ENCODE data around the gene ZNF573.
"Not testable (repeated sequence)": the region's sequence is repeated elsewhere in the genome, so short reads cannot be mapped to it uniquely, and the experiment has no call there.

ZNF573 gene

GRCh38 chr19:37779127-37780005 lies at the start of gene ZNF573:
TSS of gene ZNF573 (minus strand) at chr19:37779586. CDS start at chr19:37773729, 5,857 bp downstream.
- peak; percentile 84 for DNase-seq (ENCODE audit: low read depth)
- peak within 1 kb of the TSS; percentile 63 for H3K4me3 ChIP-seq (ENCODE audit: low read depth, low read length)
- TF ChIP-seq, protein P1, sequence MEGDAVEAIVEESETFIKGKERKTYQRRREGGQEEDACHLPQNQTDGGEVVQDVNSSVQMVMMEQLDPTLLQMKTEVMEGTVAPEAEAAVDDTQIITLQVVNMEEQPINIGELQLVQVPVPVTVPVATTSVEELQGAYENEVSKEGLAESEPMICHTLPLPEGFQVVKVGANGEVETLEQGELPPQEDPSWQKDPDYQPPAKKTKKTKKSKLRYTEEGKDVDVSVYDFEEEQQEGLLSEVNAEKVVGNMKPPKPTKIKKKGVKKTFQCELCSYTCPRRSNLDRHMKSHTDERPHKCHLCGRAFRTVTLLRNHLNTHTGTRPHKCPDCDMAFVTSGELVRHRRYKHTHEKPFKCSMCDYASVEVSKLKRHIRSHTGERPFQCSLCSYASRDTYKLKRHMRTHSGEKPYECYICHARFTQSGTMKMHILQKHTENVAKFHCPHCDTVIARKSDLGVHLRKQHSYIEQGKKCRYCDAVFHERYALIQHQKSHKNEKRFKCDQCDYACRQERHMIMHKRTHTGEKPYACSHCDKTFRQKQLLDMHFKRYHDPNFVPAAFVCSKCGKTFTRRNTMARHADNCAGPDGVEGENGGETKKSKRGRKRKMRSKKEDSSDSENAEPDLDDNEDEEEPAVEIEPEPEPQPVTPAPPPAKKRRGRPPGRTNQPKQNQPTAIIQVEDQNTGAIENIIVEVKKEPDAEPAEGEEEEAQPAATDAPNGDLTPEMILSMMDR (IDR thresholded peaks at IDR 0.05; ENCODE audit: insufficient read depth, low read depth, low read length, missing control alignments) = no peak

DNA sequence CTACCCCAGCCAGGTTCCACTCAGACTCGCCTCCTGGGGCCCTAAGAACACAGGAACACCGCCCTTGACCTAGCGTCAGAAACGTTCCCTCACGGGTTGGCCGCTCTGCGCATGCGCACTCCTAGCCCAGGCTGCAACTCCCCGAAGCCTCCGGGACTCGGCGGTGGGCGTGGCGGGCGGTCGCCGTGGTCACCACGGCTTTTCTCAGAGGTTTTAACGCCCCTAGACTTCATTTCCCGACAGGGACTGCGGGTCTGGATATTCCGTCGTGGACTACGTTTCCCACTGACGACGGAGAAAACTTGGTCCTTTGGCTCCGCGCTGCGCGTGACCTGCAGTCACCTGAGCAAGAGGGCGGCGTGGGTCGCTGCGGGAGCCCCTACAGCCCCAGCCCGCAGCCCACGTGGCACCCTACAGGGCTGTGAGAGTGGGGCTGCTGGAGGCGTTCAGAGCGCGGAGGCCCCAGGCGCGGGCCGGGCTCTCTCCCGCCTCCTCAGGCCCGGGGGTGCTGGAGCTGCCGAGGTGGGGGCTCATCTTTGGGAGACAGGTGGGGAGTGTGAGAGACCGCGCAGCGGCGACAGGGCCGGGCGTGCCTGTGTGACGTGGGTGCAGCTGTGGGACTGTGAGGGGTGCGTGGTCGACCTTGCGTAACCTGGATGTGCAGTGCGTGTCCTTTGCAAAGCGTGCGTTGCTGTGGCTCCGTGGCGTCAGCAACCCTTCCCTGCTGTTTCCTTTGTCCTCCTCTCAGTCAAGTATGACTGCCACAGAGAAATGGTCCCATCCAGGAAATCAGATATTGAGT lies 38.0 kb upstream of the ZNF573 start:
- no peak overlapping the region for H3K4me3 ChIP-seq (ENCODE audit: low read depth, low read length)
- TF ChIP-seq, protein P1 (IDR thresholded peaks at IDR 0.05; ENCODE audit: insufficient read depth, low read depth, low read length, missing control alignments) = no peak
- no peak for DNase-seq (ENCODE audit: low read depth)

GRCh38 chr19:37815611-37816010 lies 36.2 kb upstream of the ZNF573 start:
- not testable (repeated sequence) for DNase-seq (ENCODE audit: low read depth)

DNA sequence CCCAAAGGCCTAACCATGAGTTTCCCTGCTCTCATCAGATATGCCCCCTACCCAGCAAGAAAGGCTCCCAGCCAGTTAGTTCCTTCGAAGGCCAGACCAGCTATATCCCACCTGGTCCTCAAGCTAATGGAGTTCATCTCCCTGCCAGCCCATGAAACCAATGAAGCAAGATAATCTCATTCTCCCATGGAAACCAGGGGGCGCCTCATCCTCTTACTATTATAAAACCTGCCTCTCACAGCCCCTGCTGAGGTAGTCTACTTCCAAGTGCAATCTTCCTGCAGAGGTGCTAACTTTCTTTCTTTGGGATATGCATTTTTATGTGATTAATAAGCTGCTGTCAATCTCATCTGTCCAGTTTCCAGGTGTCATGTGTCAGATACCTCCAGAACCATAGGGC lies 34.0 kb upstream of the ZNF573 start:
- TF ChIP-seq, protein P1 (IDR thresholded peaks at IDR 0.05; ENCODE audit: insufficient read depth, low read depth, low read length, missing control alignments) = no peak
- DNase-seq (ENCODE audit: low read depth) = no peak
- no peak overlapping the region for H3K4me3 ChIP-seq (ENCODE audit: low read depth, low read length)

More at GRCh38 chr19:37815611-37816010, 36.2 kb upstream of the ZNF573 start:
- H3K4me3 ChIP-seq (ENCODE audit: low read depth, low read length) = not testable (repeated sequence)

DNA sequence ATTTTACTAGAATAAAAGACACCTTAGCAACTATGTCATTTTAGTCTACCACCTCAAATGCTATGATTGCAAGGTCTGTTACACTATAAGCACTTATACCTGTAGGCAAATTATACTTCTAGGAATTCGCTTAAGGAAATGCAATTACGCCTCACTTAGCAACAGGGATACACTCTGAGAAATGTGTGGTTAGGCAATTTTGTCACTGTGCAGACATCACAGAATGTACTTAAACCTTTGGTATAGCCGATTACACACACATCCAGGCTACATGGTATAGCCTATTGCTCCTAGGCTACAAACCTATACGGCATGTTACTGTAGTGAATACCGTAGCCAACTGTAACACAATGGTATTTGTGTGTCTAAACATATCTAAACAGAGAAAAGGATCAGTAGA lies 30.0 kb upstream of the ZNF573 start:
- TF ChIP-seq, protein P1 (IDR thresholded peaks at IDR 0.05; ENCODE audit: insufficient read depth, low read depth, low read length, missing control alignments) = no peak
- no peak overlapping the region for H3K4me3 ChIP-seq (ENCODE audit: low read depth, low read length)
- no peak for DNase-seq (ENCODE audit: low read depth)

GRCh38 chr19:37803249-37803840 lies 24.0 kb upstream of the ZNF573 start:
- no peak for DNase-seq (ENCODE audit: low read depth)
- TF ChIP-seq, protein P1 (IDR thresholded peaks at IDR 0.05; ENCODE audit: insufficient read depth, low read depth, low read length, missing control alignments) = no peak

More at GRCh38 chr19:37803249-37803840, 24.0 kb upstream of the ZNF573 start:
- H3K4me3 ChIP-seq (ENCODE audit: low read depth, low read length) = no peak overlapping the region

Data from GM12865 (cell line).